H9 (cell line): ENCODE data around the gene CAMK2B. TPM values are rescaled to one million over a fixed set of nuclear protein-coding genes. Genes with fewer than 3 reads are reported as not detected.

Source experiments
- DNase-seq: peaks from one replicate; pipeline ENCODE4 v3.0.0-alpha.2; 2017
- H2AFZ ChIP-seq: one replicate; pipeline ENCODE4 v1.6.1; 2013; ENCODE audit warnings: mild to moderate bottlenecking, low read length, control low read depth, moderate library complexity
- H2AK5ac ChIP-seq: 2 replicates; pipeline ENCODE4 v1.6.1; 2013; ENCODE audit warnings: low read length, control low read depth, mixed read lengths; ENCODE audit not compliant: insufficient read length
- H2BK120ac ChIP-seq: one replicate; pipeline ENCODE4 v1.6.1; 2013; ENCODE audit warnings: low read depth, mild to moderate bottlenecking, low read length, control low read depth, inconsistent platforms; ENCODE audit not compliant: poor library complexity, severe bottlenecking
- H2BK12ac ChIP-seq: 2 replicates; pipeline ENCODE4 v1.6.1; 2013; ENCODE audit warnings: low read length, control low read depth, mixed read lengths, low read depth; ENCODE audit not compliant: insufficient read length
- H2BK15ac ChIP-seq: 2 replicates; pipeline ENCODE4 v1.6.1; 2013; ENCODE audit warnings: low read depth, low read length, control low read depth
- H2BK20ac ChIP-seq: one replicate; pipeline ENCODE4 v1.6.1; 2013; ENCODE audit warnings: low read depth, mild to moderate bottlenecking, low read length, control low read depth, inconsistent platforms; ENCODE audit not compliant: poor library complexity, severe bottlenecking
- H2BK5ac ChIP-seq: 2 replicates; pipeline ENCODE4 v1.6.1; 2013; ENCODE audit warnings: low read length, control low read depth, mixed read lengths; ENCODE audit not compliant: insufficient read length
- H3K14ac ChIP-seq: 2 replicates; pipeline ENCODE4 v1.6.1; 2013; ENCODE audit warnings: low read length, control low read depth; ENCODE audit not compliant: insufficient read depth
- H3K18ac ChIP-seq: 2 replicates; pipeline ENCODE4 v1.6.1; 2013; ENCODE audit warnings: low read depth, mild to moderate bottlenecking, mixed read lengths, low read length, control low read depth; ENCODE audit not compliant: insufficient read length
- H3K23ac ChIP-seq: 2 replicates; pipeline ENCODE4 v1.6.1; 2013; ENCODE audit warnings: low read length, control low read depth, mixed read lengths, low read depth; ENCODE audit not compliant: insufficient read length
- H3K23me2 ChIP-seq: 2 replicates; pipeline ENCODE4 v1.6.1; 2013; ENCODE audit warnings: low read depth, mild to moderate bottlenecking, mixed read lengths, low read length, control low read depth; ENCODE audit not compliant: insufficient read length, poor library complexity, severe bottlenecking
- H3K27ac ChIP-seq: 2 replicates; pipeline ENCODE4 v1.5.1; 2013; ENCODE audit warnings: low read length, control low read depth, mixed read lengths, low read depth; ENCODE audit not compliant: insufficient read length
- H3K27me3 ChIP-seq: 2 replicates; pipeline ENCODE4 v1.6.1; 2013; ENCODE audit warnings: low read length, control low read depth, inconsistent platforms; ENCODE audit not compliant: insufficient read depth
- H3K4ac ChIP-seq: 2 replicates; pipeline ENCODE4 v1.6.1; 2013; ENCODE audit warnings: low read depth, mild to moderate bottlenecking, control low read depth, inconsistent platforms, low read length, moderate library complexity
- H3K4me1 ChIP-seq: 2 replicates; pipeline ENCODE4 v1.6.1; 2013; ENCODE audit warnings: low read length, control low read depth, inconsistent platforms; ENCODE audit not compliant: insufficient read depth
- H3K4me2 ChIP-seq: 2 replicates; pipeline ENCODE4 v1.6.1; 2013; ENCODE audit warnings: low read length, control low read depth, mixed read lengths; ENCODE audit not compliant: insufficient read length, insufficient read depth
- H3K56ac ChIP-seq: 2 replicates; pipeline ENCODE4 v1.6.1; 2013; ENCODE audit warnings: low read depth, mild to moderate bottlenecking, mixed read lengths, low read length, control low read depth; ENCODE audit not compliant: insufficient read length
- H3K79me1 ChIP-seq: 2 replicates; pipeline ENCODE4 v1.6.1; 2013; ENCODE audit warnings: low read depth, mild to moderate bottlenecking, moderate library complexity, low read length, control low read depth, inconsistent platforms; ENCODE audit not compliant: insufficient read depth, poor library complexity, severe bottlenecking
- H3K79me2 ChIP-seq: 2 replicates; pipeline ENCODE4 v1.6.1; 2013; ENCODE audit warnings: low read length, control low read depth, inconsistent platforms; ENCODE audit not compliant: insufficient read depth
- H3K9ac ChIP-seq: 2 replicates; pipeline ENCODE4 v1.6.1; 2013; ENCODE audit warnings: low read length, control low read depth, mixed read lengths; ENCODE audit not compliant: insufficient read length; ENCODE audit errors: extremely low read depth
- H3K9me3 ChIP-seq: one replicate; pipeline ENCODE4 v1.6.1; 2013; ENCODE audit warnings: low read depth, low read length, inconsistent platforms; ENCODE audit not compliant: control insufficient read depth
- H3T11ph ChIP-seq: one replicate; pipeline ENCODE4 v1.6.1; 2013; ENCODE audit warnings: mild to moderate bottlenecking, low read length, control low read depth, inconsistent platforms
- H4K20me1 ChIP-seq: one replicate; pipeline ENCODE4 v1.6.1; 2013; ENCODE audit not compliant: control insufficient read depth, insufficient read length, insufficient read depth
- H4K5ac ChIP-seq: 2 replicates; pipeline ENCODE4 v1.6.1; 2013; ENCODE audit warnings: low read depth, mild to moderate bottlenecking, mixed read lengths, low read length, control low read depth; ENCODE audit not compliant: insufficient read length
- H4K8ac ChIP-seq: replicated peaks from 2 replicates; pipeline ENCODE4 v1.6.1; 2013; ENCODE audit warnings: low read length, control low read depth, mixed read lengths, low read depth; ENCODE audit not compliant: insufficient read length
- H4K91ac ChIP-seq: 2 replicates; pipeline ENCODE4 v1.6.1; 2013; ENCODE audit warnings: low read depth, mild to moderate bottlenecking, moderate library complexity, mixed read lengths, low read length, control low read depth; ENCODE audit not compliant: insufficient read length
- H3K27ac Mint-ChIP-seq, 3 experiments: 2 replicates in 2 of 3; 3 replicates in 1 of 3; pipeline ENCODE4 v1.8.0; 2020 to 2021; ENCODE audit warnings: mixed read lengths in 3 of 3, mild to moderate bottlenecking in 1 of 3, moderate library complexity in 1 of 3
- H3K27me3 Mint-ChIP-seq: 2 replicates; pipeline ENCODE4 v1.8.0; 2021; ENCODE audit warnings: low read depth, mild to moderate bottlenecking, moderate library complexity, mixed read lengths
- H3K36me3 Mint-ChIP-seq, 3 experiments: 2 replicates in 2 of 3; 3 replicates in 1 of 3; pipeline ENCODE4 v1.8.0; 2020 to 2021; ENCODE audit warnings: low read depth in 3 of 3, mixed read lengths in 3 of 3; ENCODE audit not compliant: insufficient read depth in 1 of 3
- H3K4me1 Mint-ChIP-seq, 2 experiments: 2 replicates each; pipeline ENCODE4 v1.8.0; 2020; ENCODE audit warnings: mixed read lengths in 2 of 2
- H3K4me3 Mint-ChIP-seq, 2 experiments: 2 replicates in 1 of 2; 3 replicates in 1 of 2; pipeline ENCODE4 v1.8.0; 2020 to 2021; ENCODE audit warnings: mild to moderate bottlenecking in 2 of 2, mixed read lengths in 2 of 2, moderate library complexity in 1 of 2
- H3K9me3 Mint-ChIP-seq, 2 experiments: 2 replicates in 1 of 2; 3 replicates in 1 of 2; pipeline ENCODE4 v1.8.0; 2020; ENCODE audit warnings: mild to moderate bottlenecking in 2 of 2, mixed read lengths in 2 of 2, moderate library complexity in 1 of 2
- CTCF ChIP-seq: fragments of 200-600 bp; sonication (generic); conservative IDR thresholded peaks from 3 replicates; pipeline ENCODE4 v1.8.0; 2021; ENCODE audit warnings: antibody characterized with exemption, mild to moderate bottlenecking
- WGBS: extraction: QIAGEN DNeasy Blood & Tissue Kit; methylation state at CpG from one replicate; pipeline ENCODE4 v1.1.7; 2013; ENCODE audit warnings: missing lambda C conversion rate, low lambda C conversion rate, mixed read lengths; ENCODE audit not compliant: insufficient read length; ENCODE audit errors: extremely low coverage; 5-methylcytosine and 5-hydroxymethylcytosine counted together
- total RNA-seq: library from RNA; stranded (reverse); gene quantifications from 2 replicates; pipeline ENCODE4 v1.2.1, GENCODE V29; 2021

The CAMK2B gene
- total RNA-seq, 1 experiment from 2014 or later = 0.17 TPM

GRCh38 chr7:44277851-44278250 lies 47.5 kb downstream of the CAMK2B start:
- H2BK5ac ChIP-seq = no peak overlapping the region
- H3K9me3 Mint-ChIP-seq = no peaks in the 10 kb centered on the region
- H2AK5ac ChIP-seq = no peak overlapping the region

More at GRCh38 chr7:44277851-44278250, 47.5 kb downstream of the CAMK2B start:
- no peak overlapping the region for H3K18ac ChIP-seq
- H3K14ac ChIP-seq = no peak overlapping the region
- no peak overlapping the region for H3K4ac ChIP-seq
- peaks cover 3 to 6% of the 10 kb centered on the region in 2 experiments; a peak in 3 of 4 replicates for H3K4me1 Mint-ChIP-seq
- no peak for DNase-seq
- H3K79me1 ChIP-seq = no peaks in the 10 kb centered on the region
- no peak overlapping the region for H2AFZ ChIP-seq
- H3K56ac ChIP-seq = no peak overlapping the region
- no peak overlapping the region for H3K27ac ChIP-seq
- H2BK120ac ChIP-seq = no peak overlapping the region
- H3K27me3 ChIP-seq = no peaks in the 10 kb centered on the region; the same call in 1 of the 2 replicates
- no peak for TF ChIP-seq CTCF
- H3K4me2 ChIP-seq = no peak overlapping the region
- H4K20me1 ChIP-seq = no peaks in the 10 kb centered on the region
- no peak overlapping the region for H3K4me3 Mint-ChIP-seq
- H3T11ph ChIP-seq = no peak overlapping the region
- H3K79me2 ChIP-seq = no peaks in the 10 kb centered on the region
- no peak overlapping the region for H3K23ac ChIP-seq
- no peak overlapping the region for H2BK12ac ChIP-seq
- H4K5ac ChIP-seq = no peak overlapping the region
- H3K9me3 ChIP-seq = no peaks in the 10 kb centered on the region
- no CpG with 5 or more reads among the region's 8 CpGs for WGBS
- peaks cover 62% of the 10 kb centered on the region for H3K27me3 Mint-ChIP-seq
- no peaks in the 10 kb centered on the region for H3K4me1 ChIP-seq
- no peak overlapping the region for H3K9ac ChIP-seq
- no peak overlapping the region for H3K27ac Mint-ChIP-seq
- H2BK15ac ChIP-seq = no peak overlapping the region
- H2BK20ac ChIP-seq = no peak overlapping the region
- H4K8ac ChIP-seq = no peak overlapping the region
- H3K36me3 Mint-ChIP-seq = no peaks in the 10 kb centered on the region
- H3K23me2 ChIP-seq = no peaks in the 10 kb centered on the region
- H4K91ac ChIP-seq = no peak overlapping the region
